Measurements from ENCODE around the gene OSBPL5. TPM values are rescaled to one million over a fixed set of nuclear protein-coding genes. Genes with fewer than 3 reads are reported as not detected.

OSBPL5 gene
- total RNA-seq, 1 experiment from 2014 or later, result not detected

DNA sequence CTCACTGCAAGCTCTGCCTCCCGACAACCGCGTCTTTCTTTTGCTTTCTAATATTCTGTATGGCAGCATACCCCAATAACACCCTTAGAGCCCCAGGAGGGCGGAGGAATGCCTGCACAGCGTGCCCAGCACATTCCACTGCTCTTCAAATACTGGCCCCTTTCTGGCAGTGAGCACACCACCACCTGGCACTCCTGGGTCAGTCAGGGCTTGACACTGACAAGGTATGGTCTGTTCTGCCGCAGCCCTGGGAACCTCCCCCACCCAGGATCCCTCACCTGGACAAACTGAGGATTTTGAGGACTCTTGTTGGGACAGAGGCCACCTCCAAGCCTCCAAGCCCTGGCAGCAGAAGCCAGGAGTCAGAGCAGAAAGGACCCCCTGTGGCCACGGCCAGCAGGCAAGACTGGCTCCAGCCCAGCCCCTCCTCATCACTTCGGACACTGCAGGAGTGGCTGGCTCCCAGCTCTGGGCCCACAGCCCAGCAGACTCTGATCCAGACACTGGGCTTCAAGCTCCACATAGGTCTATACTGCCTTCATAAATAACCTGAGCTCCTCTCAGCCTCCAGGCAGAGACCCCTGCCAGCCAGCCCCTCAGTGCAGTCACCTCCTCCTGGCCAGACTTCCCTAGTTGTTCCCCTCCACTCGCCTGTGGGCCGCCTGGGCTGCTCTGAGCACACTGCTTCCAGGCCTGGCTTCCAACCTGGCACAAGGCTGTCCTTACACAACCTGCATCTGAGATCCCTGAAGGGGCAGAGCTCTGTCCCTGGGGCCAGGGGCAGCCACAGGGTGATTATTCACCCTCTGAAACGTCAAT lies 122.4 kb downstream of the OSBPL5 start:
- H4K20me1 ChIP-seq (ENCODE audit: insufficient read depth, low read depth, low read length), result peaks cover 12% of the 10 kb centered on the region; the same call in 1 of the 2 replicates
- H3K27ac ChIP-seq (ENCODE audit: low read length), result no peak overlapping the region
- no peak overlapping the region for H2AFZ ChIP-seq (ENCODE audit: low read length)
- no peak overlapping the region for H3K4me2 ChIP-seq (ENCODE audit: low read depth, low read length, poor library complexity, severe bottlenecking)
- peaks cover 43% of the 10 kb centered on the region for H3K79me2 ChIP-seq (ENCODE audit: low read length)
- no peak overlapping the region for H3K4me3 ChIP-seq (ENCODE audit: low read length)
- no peaks in the 10 kb centered on the region for H3K27me3 ChIP-seq (ENCODE audit: low read length)
- no peaks in the 10 kb centered on the region for H3K9me3 ChIP-seq (ENCODE audit: low read length)
- no peaks in the 10 kb centered on the region for H3K9me2 ChIP-seq (replicated peaks; ENCODE audit: insufficient read depth, low read length)
- H3K9ac ChIP-seq (ENCODE audit: low read length), result no peak overlapping the region
- no peaks in the 10 kb centered on the region; the same call in 1 of the 2 replicates for H3K4me1 ChIP-seq (ENCODE audit: low read length)
- H3K36me3 ChIP-seq (ENCODE audit: insufficient read depth, low read length), result peaks cover 7% of the 10 kb centered on the region; the same call in 1 of the 2 replicates
- DNase-seq, result no peak

DNA sequence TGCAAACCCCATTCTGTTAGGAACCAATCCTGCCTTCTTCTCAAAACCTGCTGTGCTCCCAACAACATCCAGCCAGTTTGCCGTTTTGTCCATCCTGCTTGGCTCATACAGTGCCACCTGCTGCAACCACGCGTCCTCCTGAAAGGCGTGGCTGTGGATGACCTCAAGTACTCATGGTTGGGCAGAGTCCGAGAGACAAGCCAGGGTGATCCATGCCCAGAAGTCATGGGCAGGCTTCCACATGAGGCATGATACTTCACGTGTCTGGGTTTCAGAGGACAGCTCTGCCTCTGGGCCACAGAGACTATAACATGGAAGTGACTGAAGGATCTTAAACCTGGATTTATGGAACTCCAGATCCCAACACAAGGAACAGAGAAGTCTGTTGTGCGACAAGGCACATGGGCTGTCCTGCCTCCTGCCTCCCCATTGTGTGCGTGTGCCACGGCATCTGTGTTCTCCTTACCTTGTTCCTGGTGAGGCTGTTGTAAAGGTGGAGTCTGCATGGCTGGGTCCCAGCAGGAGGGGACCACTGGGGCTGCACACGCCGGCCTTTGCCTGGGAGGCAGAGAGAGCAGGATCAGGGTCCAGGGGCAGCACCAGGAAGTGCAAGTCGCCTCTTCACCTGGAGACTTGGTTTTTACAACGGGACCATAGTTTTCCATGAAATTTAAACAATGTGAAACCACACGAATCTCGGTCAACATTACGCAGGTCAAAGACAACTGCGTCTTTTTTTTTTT lies 123.2 kb downstream of the OSBPL5 start:
- no peaks in the 10 kb centered on the region for H3K9me2 ChIP-seq (replicated peaks; ENCODE audit: insufficient read depth, low read length)
- H4K20me1 ChIP-seq (ENCODE audit: insufficient read depth, low read depth, low read length), result peaks cover 8% of the 10 kb centered on the region; the same call in 1 of the 2 replicates
- no peaks in the 10 kb centered on the region for H3K9me3 ChIP-seq (ENCODE audit: low read length)
- DNase-seq, result no peak
- H3K4me2 ChIP-seq (ENCODE audit: low read depth, low read length, poor library complexity, severe bottlenecking), result no peak overlapping the region
- no peak overlapping the region for H3K4me3 ChIP-seq (ENCODE audit: low read length)
- H3K79me2 ChIP-seq (ENCODE audit: low read length), result peaks cover 37% of the 10 kb centered on the region
- no peaks in the 10 kb centered on the region for H3K27me3 ChIP-seq (ENCODE audit: low read length)
- H3K9ac ChIP-seq (ENCODE audit: low read length), result no peak overlapping the region
- no peak overlapping the region for H2AFZ ChIP-seq (ENCODE audit: low read length)
- peaks cover 8% of the 10 kb centered on the region for H3K4me1 ChIP-seq (ENCODE audit: low read length)
- no peak overlapping the region for H3K27ac ChIP-seq (ENCODE audit: low read length)
- peaks cover 10% of the 10 kb centered on the region; the same call in 1 of the 2 replicates for H3K36me3 ChIP-seq (ENCODE audit: insufficient read depth, low read length)

DNA sequence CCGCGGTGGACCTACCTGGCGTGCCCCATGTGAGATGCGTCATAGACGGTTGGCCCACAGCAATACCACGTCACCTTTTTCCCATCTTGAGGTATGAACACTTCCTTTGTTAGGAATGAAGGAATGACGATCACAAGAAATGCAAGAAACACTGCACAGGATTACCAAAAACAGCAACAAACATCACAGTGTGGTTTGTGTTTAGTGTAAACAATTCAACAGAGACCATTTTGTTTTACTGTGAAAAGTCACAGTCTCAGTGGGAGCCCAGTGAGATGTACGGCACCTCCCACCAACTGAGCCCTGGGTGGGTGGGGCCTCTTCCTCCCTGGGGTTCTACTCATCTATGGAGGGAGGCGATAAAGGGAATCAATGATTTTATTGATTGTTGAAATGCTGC lies 124.2 kb downstream of the OSBPL5 start:
- Histone ChIP-seq H3K4me3 (ENCODE audit: low read length) (no peak overlapping the region), H3K4me2 (ENCODE audit: low read depth, low read length, poor library complexity, severe bottlenecking) (no peak overlapping the region), H3K4me1 (ENCODE audit: low read length) (peaks cover 18% of the 10 kb centered on the region), H4K20me1 (ENCODE audit: insufficient read depth, low read depth, low read length) (peaks cover 8% of the 10 kb centered on the region; the same call in 1 of the 2 replicates), H3K36me3 (ENCODE audit: insufficient read depth, low read length) (peaks cover 19% of the 10 kb centered on the region; the same call in 1 of the 2 replicates), H3K9ac (ENCODE audit: low read length) (no peak overlapping the region), H3K9me3 (ENCODE audit: low read length) (no peaks in the 10 kb centered on the region), H3K27me3 (ENCODE audit: low read length) (no peaks in the 10 kb centered on the region), H3K79me2 (ENCODE audit: low read length) (peaks cover 28% of the 10 kb centered on the region), H3K27ac (ENCODE audit: low read length) (no peak overlapping the region), H3K9me2 (replicated peaks; ENCODE audit: insufficient read depth, low read length) (no peaks in the 10 kb centered on the region), H2AFZ (ENCODE audit: low read length) (no peak overlapping the region)
- DNase-seq, result no peak

DNA sequence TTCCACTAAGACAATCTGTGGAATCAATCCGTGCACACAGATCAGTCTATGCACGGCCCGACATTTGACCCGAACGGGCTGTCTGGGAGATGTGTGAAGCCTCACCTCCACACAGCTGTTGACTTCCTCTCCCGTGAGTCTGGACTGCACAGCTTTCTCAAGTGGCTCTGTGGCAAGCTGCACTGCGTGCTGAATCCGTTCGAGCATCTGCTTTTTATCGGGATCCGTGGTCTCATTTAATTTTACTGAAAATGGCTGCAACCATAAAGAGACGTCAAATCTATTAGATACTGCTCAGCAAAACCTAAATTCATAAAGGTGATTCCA lies 127.2 kb downstream of the OSBPL5 start:
- Histone ChIP-seq H3K4me1 (ENCODE audit: low read length) (peaks cover 30% of the 10 kb centered on the region), H3K79me2 (ENCODE audit: low read length) (peaks cover 3% of the 10 kb centered on the region; the same call in 1 of the 2 replicates), H2AFZ (ENCODE audit: low read length) (no peak overlapping the region), H3K4me3 (ENCODE audit: low read length) (no peak overlapping the region), H3K36me3 (ENCODE audit: insufficient read depth, low read length) (peaks cover 26% of the 10 kb centered on the region), H3K9ac (ENCODE audit: low read length) (no peak overlapping the region), H3K9me2 (replicated peaks; ENCODE audit: insufficient read depth, low read length) (no peaks in the 10 kb centered on the region), H3K9me3 (ENCODE audit: low read length) (no peaks in the 10 kb centered on the region), H3K27ac (ENCODE audit: low read length) (no peak overlapping the region), H4K20me1 (ENCODE audit: insufficient read depth, low read depth, low read length) (no peaks in the 10 kb centered on the region), H3K4me2 (ENCODE audit: low read depth, low read length, poor library complexity, severe bottlenecking) (no peak overlapping the region), H3K27me3 (ENCODE audit: low read length) (no peaks in the 10 kb centered on the region)
- DNase-seq, result no peak

Small RNAs within 50 kb of the gene (small RNA-seq; reads per million reads assigned to genes)
- gene RNU1-91P, result not detected

Other genes starting within 250 kb of the OSBPL5 start
- 0.25 TPM in 1 of 2 replicates, not detected in the other for gene PHLDA2, start 235.9 kb downstream of the OSBPL5 start, total RNA-seq (2014; rRNA removed; shearing (Covaris generic); ENCODE audit: low replicate concordance)
- gene NAP1L4, start 173.0 kb downstream of the OSBPL5 start, total RNA-seq (2014; rRNA removed; shearing (Covaris generic); ENCODE audit: low replicate concordance), result 80.5 and 171 TPM in 2 replicates
- gene CARS1, start 107.9 kb downstream of the OSBPL5 start, total RNA-seq (2014; rRNA removed; shearing (Covaris generic); ENCODE audit: low replicate concordance), result 55.8 and 80.6 TPM in 2 replicates
- not detected in 2 replicates for gene MRGPRG, start 53.5 kb upstream of the OSBPL5 start, total RNA-seq (2014; rRNA removed; shearing (Covaris generic); ENCODE audit: low replicate concordance)
- gene MRGPRE, start 67.1 kb upstream of the OSBPL5 start, total RNA-seq (2014; rRNA removed; shearing (Covaris generic); ENCODE audit: low replicate concordance), result not detected in 2 replicates
- gene ZNF195, start 213.8 kb upstream of the OSBPL5 start, total RNA-seq (2014; rRNA removed; shearing (Covaris generic); ENCODE audit: low replicate concordance), result 24.1 and 79.6 TPM in 2 replicates

Measured in Karpas-422 (cell line).